IMR-90 (cell line): ENCODE results near the gene DPP6. TPM values are rescaled to one million over a fixed set of nuclear protein-coding genes. Genes with fewer than 3 reads are reported as not detected.

Experiments used
- ATAC-seq: fragments of 200-7000 bp; cut with Tn5 transposase; 2 replicates; pipeline ENCODE4 v1.9.1; 2020; ENCODE audit warnings: low read depth, mild to moderate bottlenecking, moderate library complexity
- BruUV-seq: library from RNA; stranded (reverse); fragments of 400-500 nt; replicated peaks from 2 replicates; lab custom pipeline; 2021; lab: Mats Ljungman, UMichigan
- CTCF ChIA-PET: fragments of 300-600 bp; formaldehyde crosslinking; extraction: SDS; loops from one replicate; lab custom pipeline; 2021; ENCODE audit warnings: antibody characterized with exemption; lab: Yijun Ruan, JAX
- POLR2A ChIA-PET: fragments of 300-600 bp; sonication (Branson Sonifier 250); formaldehyde crosslinking; loops from one replicate; lab custom pipeline; 2022; ENCODE audit warnings: antibody characterized with exemption; ENCODE audit not compliant: unreplicated experiment; lab: Charles Lee
- DNase-seq: peaks from one replicate; pipeline ENCODE4 v3.0.0; 2013
- H2AFZ ChIP-seq: replicated peaks from 2 replicates; pipeline ENCODE3; 2013; ENCODE audit warnings: low read length, mild to moderate bottlenecking; ENCODE audit not compliant: poor library complexity
- H2AK5ac ChIP-seq: 2 replicates; pipeline ENCODE4 v1.6.1; 2013; ENCODE audit warnings: low read depth, low read length, inconsistent platforms
- H2AK9ac ChIP-seq: replicated peaks from 2 replicates; pipeline ENCODE3; 2013; ENCODE audit warnings: mild to moderate bottlenecking, low read depth, low read length, moderate library complexity; ENCODE audit not compliant: poor library complexity
- H2BK120ac ChIP-seq: 2 replicates; pipeline ENCODE4 v1.6.1; 2013; ENCODE audit warnings: low read depth, low read length, inconsistent platforms
- H2BK15ac ChIP-seq: 3 replicates; pipeline ENCODE4 v1.6.1; 2013; ENCODE audit warnings: low read depth, low read length, inconsistent platforms
- H2BK20ac ChIP-seq: 2 replicates; pipeline ENCODE4 v1.6.1; 2013; ENCODE audit warnings: low read depth, mild to moderate bottlenecking, inconsistent platforms, low read length, moderate library complexity
- H2BK5ac ChIP-seq: 2 replicates; pipeline ENCODE4 v1.6.1; 2013; ENCODE audit warnings: mild to moderate bottlenecking, low read depth, low read length, inconsistent platforms; ENCODE audit not compliant: poor library complexity, severe bottlenecking
- H3K14ac ChIP-seq: replicated peaks from 2 replicates; pipeline ENCODE4 v1.6.1; 2013; ENCODE audit warnings: low read depth, low read length, inconsistent platforms
- H3K18ac ChIP-seq: 2 replicates; pipeline ENCODE4 v1.6.1; 2013; ENCODE audit warnings: low read depth, low read length, control low read depth
- H3K23ac ChIP-seq: 2 replicates; pipeline ENCODE4 v1.6.1; 2013; ENCODE audit warnings: low read depth, low read length, inconsistent platforms
- H3K27ac ChIP-seq: 2 replicates; pipeline ENCODE4 v1.5.1; 2013; ENCODE audit warnings: mild to moderate bottlenecking, control low read depth, low read length; ENCODE audit not compliant: insufficient read depth
- H3K27me3 ChIP-seq: 2 replicates; pipeline ENCODE4 v1.6.1; 2013; ENCODE audit warnings: low read length; ENCODE audit not compliant: control insufficient read depth, insufficient read depth
- H3K36me3 ChIP-seq: 2 replicates; pipeline ENCODE4 v1.6.1; 2013; ENCODE audit warnings: low read length, mixed read lengths; ENCODE audit not compliant: control insufficient read depth, insufficient read depth
- H3K4ac ChIP-seq: 2 replicates; pipeline ENCODE4 v1.6.1; 2013; ENCODE audit warnings: low read depth, low read length, inconsistent platforms
- H3K4me1 ChIP-seq: 2 replicates; pipeline ENCODE4 v1.6.1; 2013; ENCODE audit warnings: low read length, mixed read lengths; ENCODE audit not compliant: control insufficient read depth, insufficient read depth
- H3K4me2 ChIP-seq: 2 replicates; pipeline ENCODE4 v1.6.1; 2013; ENCODE audit warnings: low read depth, mild to moderate bottlenecking, control low read depth, low read length, moderate library complexity
- H3K4me3 ChIP-seq: 2 replicates; pipeline ENCODE4 v1.5.1; 2013; ENCODE audit warnings: low read depth, mild to moderate bottlenecking, control low read depth, low read length, moderate library complexity; ENCODE audit not compliant: insufficient read depth
- H3K56ac ChIP-seq: 2 replicates; pipeline ENCODE4 v1.6.1; 2013; ENCODE audit warnings: low read length, inconsistent platforms; ENCODE audit not compliant: insufficient read depth; ENCODE audit errors: extremely low read depth
- H3K79me1 ChIP-seq, 2 experiments: 2 replicates each; pipeline ENCODE4 v1.6.1; 2013; ENCODE audit warnings: low read length in 2 of 2, inconsistent platforms in 1 of 2, low read depth in 1 of 2
- H3K9ac ChIP-seq: 2 replicates; pipeline ENCODE4 v1.6.1; 2013; ENCODE audit warnings: low read depth, low read length, control low read depth
- H3K9me1 ChIP-seq: 2 replicates; pipeline ENCODE4 v1.6.1; 2013; ENCODE audit warnings: low read length, inconsistent platforms; ENCODE audit not compliant: insufficient read depth
- H3K9me3 ChIP-seq: 2 replicates; pipeline ENCODE4 v1.6.1; 2013; ENCODE audit warnings: low read length; ENCODE audit not compliant: control insufficient read depth, insufficient read depth
- H4K20me1 ChIP-seq: 2 replicates; pipeline ENCODE4 v1.6.1; 2013; ENCODE audit warnings: low read length, inconsistent platforms; ENCODE audit not compliant: insufficient read depth
- H4K5ac ChIP-seq: 2 replicates; pipeline ENCODE4 v1.6.1; 2013; ENCODE audit warnings: mild to moderate bottlenecking, low read depth, low read length, control low read depth
- H4K8ac ChIP-seq, 2 experiments: 2 replicates each; pipeline ENCODE4 v1.6.1; 2013; ENCODE audit warnings: low read depth in 2 of 2, low read length in 2 of 2, control low read depth in 1 of 2, inconsistent platforms in 1 of 2
- H4K91ac ChIP-seq: 2 replicates; pipeline ENCODE4 v1.6.1; 2013; ENCODE audit warnings: low read depth, low read length, inconsistent platforms; ENCODE audit not compliant: insufficient read depth
- CEBPB ChIP-seq: IDR thresholded peaks from 2 replicates; pipeline ENCODE4 v1.6.1; 2012; ENCODE audit warnings: low read depth, low read length, improper control_type of control experiment
- MAFK ChIP-seq: IDR thresholded peaks from 2 replicates; pipeline ENCODE4 v1.6.1; 2012; ENCODE audit warnings: low read depth, low read length, improper control_type of control experiment
- MXI1 ChIP-seq: IDR thresholded peaks from 2 replicates; pipeline ENCODE4 v1.6.1; 2012; ENCODE audit warnings: low read depth, mild to moderate bottlenecking, low read length, moderate library complexity, borderline replicate concordance
- RAD21 ChIP-seq: IDR thresholded peaks from 2 replicates; pipeline ENCODE4 v1.6.1; 2012; ENCODE audit warnings: low read length, improper control_type of control experiment
- SMC3 ChIP-seq: fragments of 150-350 bp; IDR thresholded peaks from 2 replicates; pipeline ENCODE4 v1.6.1; 2016; ENCODE audit warnings: low read depth, mild to moderate bottlenecking, antibody characterized with exemption, low read length, moderate library complexity
- WGBS, 2 experiments: methylation state at CpG; one replicate each; pipeline versions ENCODE4 v1.1.5 to v1.1.7; 2013; ENCODE audit warnings: missing lambda C conversion rate in 2 of 2; ENCODE audit not compliant: insufficient read length in 1 of 2; ENCODE audit errors: extremely low coverage in 2 of 2; 5-methylcytosine and 5-hydroxymethylcytosine counted together
- dilution Hi-C: fragments of 300-500 bp; cut with HindIII; formaldehyde crosslinking; loops from one replicate; pipeline ENCODE4 v1.14.3; 2018; ENCODE audit warnings: low sequenced_read_pairs; ENCODE audit not compliant: unreplicated experiment
- in situ Hi-C: fragments of 300-500 bp; cut with MboI; formaldehyde crosslinking; loops from 3 replicates; pipeline ENCODE4 v1.14.3; 2019; ENCODE audit warnings: low sequenced_read_pairs, inconsistent platforms, mixed read lengths
- intact Hi-C: fragments of 100-400 bp; cut with micrococcal nuclease; formaldehyde crosslinking; loops from 2 replicates; pipeline ENCODE4 v1.10.0; 2022
- polyA plus RNA-seq, 3 experiments: library from polyadenylated mRNA; depleted of rRNA; stranded (reverse); fragments of >200 nt; gene quantifications; 2 replicates each; pipeline ENCODE4 v1.2.3, GENCODE V29; 2012; ENCODE audit warnings: low replicate concordance in 1 of 3
- total RNA-seq: library from RNA; depleted of rRNA; stranded (reverse); fragments of >200 nt; gene quantifications from 2 replicates; pipeline ENCODE4 v1.2.3, GENCODE V29; 2012
- TF ChIP-seq, protein P1 (sequence below): fragments of 150-350 bp; IDR thresholded peaks from 2 replicates; pipeline ENCODE4 v1.6.1; 2016; ENCODE audit warnings: low read depth, mild to moderate bottlenecking, low read length, moderate library complexity, borderline replicate concordance

The DPP6 gene
- total and polyA plus RNA-seq, 2 of the 4 experiments (the other 2 are of a cell fraction): not detected

DNA sequence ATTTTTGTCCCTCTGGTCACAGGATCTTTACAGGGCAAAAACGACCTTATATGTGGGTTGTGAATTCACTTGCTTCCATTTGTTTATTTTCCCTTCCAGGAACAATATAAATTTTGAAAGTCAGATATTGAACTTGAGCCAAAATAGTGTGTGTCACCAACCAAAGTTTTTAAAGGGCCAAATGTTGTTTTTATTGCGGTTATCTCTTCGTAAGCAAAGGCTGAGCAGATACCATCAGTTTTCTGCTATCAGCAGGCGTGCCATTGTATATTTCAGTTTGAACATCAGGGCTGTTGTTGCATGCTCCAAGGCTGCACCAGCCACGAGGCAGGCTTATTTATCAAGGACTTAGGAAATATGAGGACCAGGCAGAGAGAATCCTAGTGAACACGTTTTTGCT lies 790.4 kb downstream of the DPP6 start:
- H2AK5ac ChIP-seq: no peak overlapping the region
- no peaks in the 10 kb centered on the region for H3K27me3 ChIP-seq
- no peaks in the 10 kb centered on the region for H3K79me1 ChIP-seq
- H4K5ac ChIP-seq: no peak overlapping the region
- no peak overlapping the region for H4K91ac ChIP-seq
- no peak for ATAC-seq
- no peak overlapping the region for H3K56ac ChIP-seq
- H2AFZ ChIP-seq: no peak overlapping the region
- H3K9me1 ChIP-seq: no peaks in the 10 kb centered on the region
- H3K27ac ChIP-seq: no peak overlapping the region
- H2BK120ac ChIP-seq: no peak overlapping the region
- H3K9me3 ChIP-seq: peaks cover 29% of the 10 kb centered on the region
- H4K20me1 ChIP-seq: no peaks in the 10 kb centered on the region
- H3K4me2 ChIP-seq: no peak overlapping the region
- H3K23ac ChIP-seq: no peak overlapping the region
- no peak overlapping the region for H4K8ac ChIP-seq
- TF ChIP-seq RAD21 (no peak), CEBPB (no peak), SMC3 (no peak), MXI1 (no peak), MAFK (no peak)
- TF ChIP-seq, protein P1, sequence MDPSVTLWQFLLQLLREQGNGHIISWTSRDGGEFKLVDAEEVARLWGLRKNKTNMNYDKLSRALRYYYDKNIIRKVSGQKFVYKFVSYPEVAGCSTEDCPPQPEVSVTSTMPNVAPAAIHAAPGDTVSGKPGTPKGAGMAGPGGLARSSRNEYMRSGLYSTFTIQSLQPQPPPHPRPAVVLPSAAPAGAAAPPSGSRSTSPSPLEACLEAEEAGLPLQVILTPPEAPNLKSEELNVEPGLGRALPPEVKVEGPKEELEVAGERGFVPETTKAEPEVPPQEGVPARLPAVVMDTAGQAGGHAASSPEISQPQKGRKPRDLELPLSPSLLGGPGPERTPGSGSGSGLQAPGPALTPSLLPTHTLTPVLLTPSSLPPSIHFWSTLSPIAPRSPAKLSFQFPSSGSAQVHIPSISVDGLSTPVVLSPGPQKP: no peak
- no peak overlapping the region for H3K14ac ChIP-seq
- H3K4me3 ChIP-seq: no peak overlapping the region
- intact Hi-C loops (no loop called here), dilution Hi-C loops (no loop called here), in situ Hi-C loops (no loop called here)
- H3K18ac ChIP-seq: no peak overlapping the region
- no peak overlapping the region for H2AK9ac ChIP-seq
- H2BK20ac ChIP-seq: no peak overlapping the region
- no peak overlapping the region for H2BK15ac ChIP-seq
- BruUV-seq: no TSS peak
- no peaks in the 10 kb centered on the region for H3K4me1 ChIP-seq
- ChIA-PET POLR2A (interaction anchor here (0.6 kb wide), 1 partner anchor 9 kb away, joined by 3 read pairs; no protein-coding TSS in a partner anchor), CTCF (no interaction called here)
- WGBS, 2 experiments: 7% methylated on average over 3 of the region's 6 CpGs; no CpG with 5 or more reads in 1 of the 2 experiments
- no peak for DNase-seq
- H3K36me3 ChIP-seq: no peaks in the 10 kb centered on the region
- H2BK5ac ChIP-seq: no peak overlapping the region
- H3K4ac ChIP-seq: no peak overlapping the region
- H3K9ac ChIP-seq: no peak overlapping the region
